DMS114 treated with DMSO at 0.1 percent for 48 hours (cell line): ENCODE data around the gene GRIK4.

Experiments used
- DNase-seq: peaks from one replicate; lab custom pipeline; 2025; ENCODE audit not compliant: unreplicated experiment; lab: John Stamatoyannopoulos, UW

Gene GRIK4

DNA sequence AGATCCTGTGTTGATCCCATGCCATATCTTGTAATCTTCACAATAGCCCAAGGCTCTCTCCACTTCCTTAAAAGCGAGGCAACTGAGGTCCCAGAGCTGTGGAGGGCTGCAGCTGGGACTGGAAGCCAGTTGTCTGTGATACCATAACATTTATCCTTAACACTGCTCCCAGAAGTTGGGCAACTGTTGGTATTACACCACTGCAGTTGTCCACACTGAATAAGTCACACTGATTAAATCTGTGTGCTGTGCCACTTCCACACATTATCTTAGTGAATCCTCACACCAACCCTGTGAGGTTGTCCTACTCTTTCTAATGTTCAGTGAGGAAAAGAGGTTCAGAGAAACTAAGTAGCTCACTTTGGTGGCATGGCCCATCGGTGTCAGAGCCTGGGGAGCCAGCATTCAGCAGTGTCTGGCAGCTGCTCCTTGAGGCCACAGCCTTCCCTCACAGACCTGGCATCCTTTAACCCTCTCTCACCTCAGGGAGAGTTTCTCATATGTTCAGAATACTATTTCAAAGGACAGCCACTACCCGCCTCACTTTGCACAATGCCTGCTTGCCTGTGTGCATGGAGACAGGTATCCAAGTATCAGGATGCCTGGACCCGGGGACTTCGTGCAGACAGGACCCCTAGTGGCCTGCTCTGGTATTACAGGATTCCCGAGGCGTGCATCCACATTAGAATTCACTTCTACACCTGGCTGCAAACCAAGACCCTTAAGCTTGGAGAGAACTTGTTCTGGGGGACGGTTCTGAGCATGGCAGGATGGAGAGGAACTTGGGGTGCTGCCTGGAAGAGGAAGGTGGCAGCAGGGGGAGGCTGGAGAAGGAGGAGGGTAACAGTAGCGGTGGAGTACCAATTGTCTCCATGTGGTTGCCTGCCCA, 290.5 kb downstream of the GRIK4 start:
- no peak for DNase-seq

DNA sequence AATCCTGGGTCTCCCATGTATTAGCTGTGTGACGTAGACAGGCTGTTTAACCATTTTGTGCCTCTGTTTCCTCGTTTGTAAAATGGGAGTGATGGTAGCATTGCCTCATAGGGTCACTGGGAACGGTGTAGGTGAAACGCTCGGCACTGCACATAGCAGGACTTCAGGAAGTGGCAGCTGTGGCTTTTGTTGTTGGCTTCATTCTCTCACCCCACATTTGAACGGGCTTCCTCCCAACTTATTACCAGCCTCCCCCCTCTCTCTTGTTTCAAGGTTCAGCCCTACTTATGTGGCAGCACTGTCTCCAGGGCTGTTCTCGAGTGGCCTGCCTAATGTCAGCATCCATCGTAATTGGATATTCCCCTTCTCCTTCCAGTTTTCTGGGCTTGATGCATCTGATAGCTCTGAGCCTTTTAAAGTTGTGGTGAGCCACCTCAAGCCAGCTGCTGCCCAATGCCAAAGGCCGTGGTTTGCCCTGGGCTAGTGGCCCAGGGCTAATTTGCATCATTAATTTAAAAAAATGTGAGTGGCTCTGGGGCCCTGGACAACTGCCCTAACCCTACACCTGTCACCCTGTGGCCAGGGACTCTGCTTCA, 294.5 kb downstream of the GRIK4 start:
- no peak for DNase-seq

DNA sequence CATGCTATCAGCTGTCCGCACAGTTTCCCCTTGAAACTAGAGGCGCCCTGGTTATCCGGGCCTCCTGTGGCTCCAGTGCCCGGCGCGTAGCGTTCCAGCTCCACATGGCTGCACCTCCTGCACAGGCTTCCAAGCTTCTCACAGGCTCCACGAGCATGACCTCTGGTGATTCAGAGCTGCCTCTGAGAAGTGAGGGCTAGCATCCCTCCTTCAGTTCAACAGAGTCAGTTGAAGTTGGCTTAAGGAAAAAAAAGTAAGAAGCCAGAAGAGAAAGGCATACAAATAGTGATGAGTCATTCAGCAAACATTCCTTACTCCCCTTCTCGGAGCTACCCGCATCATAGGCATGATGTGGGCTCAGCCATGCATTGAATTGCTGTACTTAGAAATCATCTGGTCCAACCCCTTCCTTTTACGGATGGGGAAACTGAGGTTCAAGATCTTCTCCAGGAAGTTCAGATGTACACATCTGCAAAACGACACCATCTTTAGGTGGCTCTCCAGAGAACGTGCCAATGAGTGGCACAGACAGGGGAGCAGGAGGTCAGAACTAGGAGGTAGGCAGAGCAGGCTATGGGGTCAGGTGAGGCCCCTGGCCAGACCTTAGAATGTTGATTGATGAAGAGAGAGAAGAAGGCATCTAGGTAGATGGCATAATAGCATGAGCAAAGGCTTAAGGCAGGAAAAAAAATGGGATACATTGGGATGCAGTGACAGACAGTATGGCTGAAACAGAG, 296.0 kb downstream of the GRIK4 start:
- DNase-seq: no peak

DNA sequence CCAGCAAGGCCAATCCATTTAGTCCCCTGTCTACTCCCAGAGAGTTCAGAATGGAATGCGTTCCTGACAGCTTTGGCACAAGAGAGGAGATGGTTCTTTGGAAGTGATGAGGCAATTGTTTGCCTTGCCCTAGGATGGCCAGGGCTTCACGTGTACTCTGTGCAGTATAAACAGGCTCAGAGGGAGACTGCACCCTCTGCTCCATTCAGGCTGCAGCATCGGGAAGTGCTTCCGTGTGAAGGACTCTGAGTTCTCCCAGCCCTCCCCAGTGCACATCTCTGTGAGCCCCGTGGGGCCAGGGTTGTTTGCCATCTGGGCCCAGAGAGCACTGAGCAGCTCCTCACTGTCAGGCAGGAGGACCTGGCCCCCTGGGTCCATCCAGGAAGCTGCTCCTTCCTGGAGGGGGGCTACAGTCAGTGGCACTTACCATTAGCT, 297.1 kb downstream of the GRIK4 start:
- no peak for DNase-seq

DNA sequence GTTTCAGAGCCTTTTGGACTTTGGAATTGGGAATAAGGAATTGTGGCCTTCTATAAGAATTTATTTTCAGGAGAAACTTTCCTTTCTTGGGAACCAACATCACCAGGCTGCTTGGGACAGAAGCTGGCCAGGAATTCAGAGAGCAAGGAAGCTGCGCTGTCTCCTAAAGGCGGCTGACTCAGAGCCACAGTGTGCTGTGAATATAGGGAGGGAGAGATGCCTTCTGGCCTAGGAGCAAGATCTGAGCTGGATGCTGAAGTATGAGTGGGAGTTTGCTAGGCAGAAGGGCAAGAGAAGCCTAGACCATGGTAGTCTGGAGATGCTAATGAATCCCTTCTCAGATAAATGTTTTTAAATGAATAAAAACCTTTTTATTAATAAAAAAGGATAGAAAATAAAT, 298.7 kb downstream of the GRIK4 start:
- DNase-seq: no peak

DNA sequence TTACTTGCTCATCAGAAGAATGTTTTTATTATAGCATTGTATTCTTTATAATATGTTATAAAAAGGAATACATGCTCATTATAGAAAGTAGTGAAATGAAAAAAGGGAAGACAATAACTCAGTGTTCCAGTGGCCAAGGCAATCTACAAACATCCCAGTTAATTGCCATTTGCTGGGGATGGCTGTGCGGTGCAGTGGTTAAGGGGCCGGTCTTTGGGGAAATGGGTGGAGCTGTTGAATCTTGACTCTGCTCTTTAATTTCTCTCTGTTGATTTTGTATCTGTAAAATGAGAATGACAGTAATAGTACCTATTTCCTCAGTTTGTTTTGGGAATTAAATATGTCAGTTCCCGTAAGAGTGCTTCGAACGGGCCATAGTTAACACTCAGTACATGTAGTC, 299.7 kb downstream of the GRIK4 start:
- DNase-seq: no peak

DNA sequence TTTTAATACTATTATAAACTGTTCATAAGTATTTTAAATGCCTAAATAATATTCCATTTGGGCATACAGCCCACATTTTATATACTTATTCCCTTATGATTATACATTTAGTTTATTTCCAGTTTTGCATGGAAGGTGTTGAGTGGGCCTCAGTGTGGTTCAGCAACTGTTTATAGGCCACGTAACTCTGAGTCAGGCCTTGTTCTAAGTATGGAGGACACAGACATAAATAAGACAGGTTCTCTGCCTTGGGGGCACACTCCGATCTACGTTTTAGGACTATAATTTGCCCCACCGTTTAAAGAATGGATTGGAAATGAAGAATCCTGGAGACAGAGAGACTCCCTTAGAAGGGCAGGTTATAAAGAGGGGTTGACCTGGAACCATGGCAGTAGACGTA, 300.2 kb downstream of the GRIK4 start:
- DNase-seq: no peak

DNA sequence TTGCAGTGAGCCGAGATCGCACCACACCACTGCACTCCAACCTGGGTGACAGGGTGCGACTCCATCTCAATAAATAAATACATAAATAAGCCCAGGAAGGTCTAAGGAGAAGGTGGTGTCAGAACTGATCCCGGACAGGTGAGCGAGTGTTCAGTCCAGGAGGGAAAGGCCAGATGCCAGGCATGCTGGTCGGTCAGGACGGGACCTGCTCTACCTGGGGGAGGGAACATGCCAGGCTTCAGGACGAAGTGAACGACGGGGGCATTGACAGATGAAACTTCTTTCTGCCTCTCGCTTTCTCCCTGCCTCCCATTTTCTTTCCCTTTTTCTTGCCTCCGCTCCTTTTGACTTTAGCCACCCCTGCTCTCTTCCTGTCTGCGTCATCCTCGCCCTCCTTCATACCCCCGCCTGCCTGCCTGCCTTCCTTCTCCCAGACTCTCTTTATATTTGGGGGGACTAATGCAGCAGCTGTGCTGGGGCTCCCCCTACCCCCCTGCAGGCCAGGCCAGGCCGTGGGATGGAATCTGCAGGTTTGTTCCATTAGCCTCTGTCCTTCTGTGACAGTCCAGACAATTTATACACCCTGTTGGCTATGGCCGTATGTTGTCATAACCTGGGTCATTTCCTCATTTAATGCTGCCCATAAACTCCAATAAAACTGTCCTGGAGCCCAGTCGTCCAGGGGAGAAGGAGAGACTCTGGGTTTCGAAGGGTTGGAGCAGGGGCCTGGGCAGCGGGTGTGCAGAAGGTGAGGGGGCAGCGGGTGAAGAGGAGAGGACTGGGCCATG, 303.2 kb downstream of the GRIK4 start:
- DNase-seq: no peak

DNA sequence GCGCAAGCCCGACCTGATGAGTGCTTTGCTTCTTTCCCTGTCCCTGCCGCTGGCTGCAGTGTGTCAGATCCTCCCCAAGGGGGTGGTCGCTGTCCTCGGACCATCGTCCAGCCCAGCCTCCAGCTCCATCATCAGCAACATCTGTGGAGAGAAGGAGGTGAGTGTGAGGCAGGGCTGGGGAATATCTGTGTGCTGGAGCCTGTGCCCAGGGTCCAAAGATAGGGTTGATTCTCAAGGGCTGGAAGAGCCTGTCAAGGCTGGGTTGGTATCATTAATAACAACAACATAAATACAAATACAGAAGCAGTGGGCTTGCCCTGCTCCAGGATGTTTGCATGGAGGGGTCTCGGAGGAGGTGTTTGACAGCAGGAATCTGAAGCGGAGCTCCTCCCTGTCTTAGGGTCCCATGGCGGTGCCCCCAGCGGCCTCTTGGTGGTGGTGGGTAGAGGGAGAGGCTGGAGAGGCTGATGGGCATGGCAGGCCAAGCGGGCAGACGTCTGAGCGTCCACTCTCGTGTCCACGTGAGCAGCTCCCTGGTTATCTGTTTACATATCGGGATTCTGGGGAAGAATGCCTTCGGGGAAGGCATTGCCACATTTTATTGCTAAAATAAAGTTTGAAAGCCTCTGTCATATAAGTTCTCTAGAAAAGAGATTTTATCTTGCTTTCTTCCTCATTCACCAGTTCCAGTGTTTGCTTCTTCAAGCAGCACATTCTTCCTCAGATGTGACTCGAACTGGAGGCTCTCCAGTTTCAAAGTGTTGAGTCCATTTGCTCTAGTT, 304.0 kb downstream of the GRIK4 start:
- no peak for DNase-seq

DNA sequence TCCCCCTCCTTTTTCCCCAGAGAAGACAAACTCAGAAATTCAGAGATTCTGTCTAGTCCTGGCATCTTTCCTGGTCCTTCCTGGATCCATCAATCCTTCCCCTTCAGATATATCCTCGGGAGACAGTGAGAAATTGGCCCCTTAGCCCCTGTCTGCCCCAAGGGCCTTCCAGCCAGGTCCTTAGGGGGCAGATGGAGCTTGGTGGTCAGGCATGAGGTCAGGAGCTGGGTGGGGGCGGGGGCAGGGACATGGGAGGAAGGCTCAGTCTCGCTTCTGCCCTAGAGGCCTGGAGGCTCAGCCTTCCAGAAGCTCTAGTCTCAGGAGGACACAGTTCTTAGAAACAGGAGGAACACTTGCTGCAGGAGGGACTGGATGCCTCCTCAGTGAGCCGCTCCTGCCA, 304.6 kb downstream of the GRIK4 start:
- no peak for DNase-seq

DNA sequence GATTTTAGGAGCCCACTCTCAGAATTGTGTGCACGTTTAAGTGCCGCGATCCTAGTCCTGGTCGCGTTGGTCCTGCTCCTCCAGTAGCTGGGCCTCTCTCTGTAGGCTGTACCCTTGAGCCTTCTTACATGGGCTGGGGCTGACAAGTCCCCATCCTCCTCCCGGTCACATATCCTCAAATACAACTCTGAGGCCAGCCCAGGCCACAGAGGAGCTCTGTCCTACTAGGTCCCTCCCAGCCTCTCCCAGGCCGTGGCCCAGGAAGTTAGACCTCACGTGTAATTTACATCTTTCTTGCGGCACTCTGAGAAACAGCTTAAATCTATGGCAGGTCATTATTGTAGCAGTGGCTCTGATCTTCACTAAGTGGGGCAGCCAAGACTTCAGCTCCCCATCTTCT, 305.2 kb downstream of the GRIK4 start:
- no peak for DNase-seq

DNA sequence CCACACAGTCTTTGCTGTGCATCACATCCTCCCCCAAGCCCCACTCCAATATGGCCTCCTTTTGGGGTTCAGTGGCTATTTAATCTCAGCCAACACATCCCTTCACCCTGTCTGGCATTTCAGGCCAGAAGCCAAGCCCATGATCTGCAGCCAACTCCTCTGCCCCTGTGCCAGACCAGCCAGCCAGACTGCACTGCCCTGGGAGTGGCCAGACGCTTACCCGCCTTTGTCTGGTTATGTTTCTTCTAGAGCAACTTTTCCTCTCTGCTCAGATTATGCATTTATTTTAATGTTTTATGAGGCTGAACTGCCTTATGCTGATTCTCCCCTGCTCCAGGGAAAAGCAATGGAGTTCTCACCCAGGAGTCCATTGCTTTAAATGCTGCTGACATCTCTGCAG, 305.6 kb downstream of the GRIK4 start:
- DNase-seq: no peak

DNA sequence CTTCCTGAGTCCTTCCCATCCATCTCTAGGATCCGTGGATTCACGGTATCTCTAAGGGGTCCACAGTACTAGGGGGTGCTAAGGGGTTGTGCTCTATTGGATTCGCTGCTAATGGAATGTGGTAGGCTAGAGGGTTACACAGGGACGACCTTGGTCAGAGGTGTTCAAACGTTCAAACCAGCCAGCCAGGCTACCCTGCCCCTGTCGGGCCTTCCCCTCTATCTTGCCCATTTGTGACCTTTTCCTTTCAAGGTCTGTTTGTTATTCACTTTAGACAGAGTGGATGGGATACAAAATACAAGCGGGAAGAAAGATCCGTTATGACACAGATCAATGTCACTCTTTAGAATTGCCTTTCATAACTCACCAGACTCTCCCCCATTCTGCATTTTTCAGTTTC, 306.5 kb downstream of the GRIK4 start:
- no peak for DNase-seq

DNA sequence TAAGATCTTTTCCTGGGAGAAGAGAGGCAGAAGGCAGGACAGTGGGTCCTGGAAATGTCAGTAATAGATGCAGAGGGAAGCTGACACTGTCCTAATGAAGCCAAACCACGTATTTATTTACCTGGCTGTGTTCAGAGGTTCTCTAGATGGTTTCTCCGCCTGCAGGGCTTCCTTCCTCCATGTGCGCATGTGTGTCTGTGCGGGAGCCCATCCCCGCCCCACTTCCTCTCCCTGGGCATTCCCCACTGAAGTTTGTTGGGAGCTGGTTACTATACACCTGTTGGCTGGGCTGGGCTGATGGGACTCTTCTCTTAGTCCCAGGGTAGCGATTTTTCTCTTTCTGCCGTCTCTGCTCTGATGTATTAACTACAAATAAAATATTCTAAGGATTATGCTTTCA, 307.5 kb downstream of the GRIK4 start:
- no peak for DNase-seq

DNA sequence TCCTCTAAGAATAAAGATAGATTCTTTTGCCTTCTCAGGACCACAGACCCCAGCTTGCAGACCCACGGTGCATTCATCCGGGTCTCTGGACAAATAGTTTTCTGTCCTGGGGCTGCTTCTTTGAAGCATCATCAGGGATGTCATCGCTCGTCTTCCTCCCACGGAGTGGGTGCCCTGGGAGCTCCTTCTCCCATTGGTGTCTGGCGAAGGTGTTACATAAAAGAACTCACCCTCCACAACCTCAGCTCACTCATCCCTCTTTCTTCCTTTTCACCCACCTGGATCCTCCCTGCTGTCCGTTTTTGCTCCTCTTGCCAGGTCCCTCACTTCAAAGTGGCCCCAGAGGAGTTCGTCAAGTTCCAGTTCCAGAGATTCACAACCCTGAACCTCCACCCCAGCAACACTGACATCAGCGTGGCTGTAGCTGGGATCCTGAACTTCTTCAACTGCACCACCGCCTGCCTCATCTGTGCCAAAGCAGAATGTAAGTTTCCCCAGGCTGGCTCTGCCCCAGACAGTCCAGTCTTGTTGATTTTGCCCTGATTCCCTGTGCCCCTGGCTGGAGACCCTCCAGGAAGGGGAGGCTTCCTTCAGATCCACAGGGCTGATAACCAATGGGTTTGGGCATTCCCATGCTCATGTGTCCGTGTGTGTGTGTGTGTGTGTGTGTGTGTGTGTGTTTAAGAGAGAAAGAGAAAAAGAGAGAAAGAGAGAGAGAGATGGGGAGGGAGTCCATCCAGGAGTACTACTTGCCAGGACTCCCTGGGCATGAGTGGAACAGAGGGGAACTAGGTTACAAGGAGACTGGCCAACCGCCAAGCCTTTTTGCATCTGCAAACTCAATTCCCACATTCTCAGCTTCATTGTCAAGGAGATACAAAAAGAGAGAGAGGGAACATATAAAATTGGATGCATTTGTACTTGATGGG, 308.2 kb downstream of the GRIK4 start:
- DNase-seq: no peak

DNA sequence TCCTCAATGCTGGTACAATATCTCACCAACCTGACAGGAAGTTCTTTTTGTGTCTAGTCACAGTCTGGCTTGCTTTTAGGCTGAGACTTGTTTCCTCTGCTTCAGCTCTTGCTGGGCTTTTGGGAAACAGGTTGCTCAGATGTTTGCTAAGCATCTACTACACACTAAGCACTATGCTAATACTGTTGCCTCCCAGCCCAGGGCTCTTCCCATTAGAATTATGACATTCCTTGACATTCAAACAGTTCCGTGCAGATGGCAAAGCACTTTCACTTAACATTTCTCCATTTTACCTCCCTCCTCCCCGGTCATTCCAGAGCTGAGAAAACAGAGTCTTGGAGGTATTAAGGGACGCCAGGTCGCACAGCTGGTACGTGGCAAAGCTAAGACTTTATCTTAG, 311.6 kb downstream of the GRIK4 start:
- no peak for DNase-seq

DNA sequence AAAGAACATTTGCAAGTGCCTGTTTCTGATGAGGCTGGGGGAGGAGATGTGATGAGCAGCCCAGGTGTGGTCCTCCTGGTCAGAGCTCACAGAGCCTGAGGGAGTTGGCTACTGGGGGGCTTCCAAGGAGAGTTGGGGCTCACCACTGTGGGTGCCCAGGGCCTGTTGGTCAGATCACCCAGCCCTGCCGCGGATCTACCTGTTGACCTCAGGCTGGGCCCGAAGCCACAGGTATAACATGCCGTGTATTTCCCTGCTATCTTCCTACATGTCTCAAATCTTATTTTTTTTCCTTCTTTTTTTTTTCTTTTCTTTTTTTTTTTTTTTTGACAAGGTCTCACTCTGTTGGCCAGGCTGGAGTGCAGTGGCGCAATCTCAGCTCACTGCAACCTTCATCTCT, 312.7 kb downstream of the GRIK4 start:
- no peak for DNase-seq

DNA sequence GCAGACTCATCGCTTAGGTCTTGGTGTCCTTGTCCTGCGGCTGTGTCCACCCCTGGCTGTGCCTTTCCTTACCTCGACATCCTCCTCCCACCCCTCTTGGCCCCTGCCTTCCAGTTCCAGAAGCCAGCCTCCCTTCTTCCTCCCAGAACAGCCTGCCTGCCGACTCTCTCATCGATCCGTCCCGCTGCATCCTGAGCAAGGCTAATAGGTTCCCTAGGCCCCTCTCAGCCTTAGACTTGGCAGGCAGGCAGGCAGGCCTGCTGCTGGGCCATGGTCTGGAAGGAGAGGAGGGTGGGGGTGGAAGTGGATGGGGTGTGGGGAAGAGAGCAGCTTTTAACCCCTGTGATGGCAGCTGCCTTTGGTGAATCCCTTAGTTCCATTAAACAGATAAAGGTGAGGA, 315.6 kb downstream of the GRIK4 start:
- no peak for DNase-seq

DNA sequence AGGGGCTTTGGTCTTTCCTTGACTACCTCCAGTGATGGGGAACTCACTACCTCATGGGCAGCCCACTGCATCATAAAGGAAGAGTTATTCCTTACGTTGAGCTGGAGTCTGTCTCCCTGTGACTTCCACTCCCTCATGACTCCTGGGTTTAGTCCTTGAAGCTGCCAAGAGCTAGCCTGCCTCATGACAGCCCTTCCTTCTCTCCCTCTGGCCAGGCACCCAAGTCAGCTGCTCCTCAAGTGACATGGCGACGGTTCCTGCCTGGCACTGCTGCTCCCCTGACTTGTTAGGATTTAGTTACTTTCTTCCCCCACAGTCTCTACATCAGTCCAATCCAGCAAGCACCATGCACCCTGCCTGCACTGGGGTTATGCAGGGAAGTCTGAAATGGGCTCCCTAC, 316.3 kb downstream of the GRIK4 start:
- DNase-seq: no peak
